Fibroblast of skin of left biceps (primary cell): ENCODE data around the gene BIRC3.
"Not testable (repeated sequence)": the region's sequence is repeated elsewhere in the genome, so short reads cannot be mapped to it uniquely, and the experiment has no call there.

Source experiments
- DNase-seq, 2 experiments: peaks; one replicate each; pipeline ENCODE4 v3.0.0-alpha.2; 2013; ENCODE audit warnings: low read depth in 2 of 2

Gene BIRC3

GRCh38 chr11:102295045-102295444 is 22.2 kb upstream of the BIRC3 start:
- no peak for DNase-seq

- not testable (repeated sequence) for DNase-seq
Observed at GRCh38 chr11:102296757-102297156, 20.5 kb upstream of the BIRC3 start.

GRCh38 chr11:102300837-102301236 is 16.4 kb upstream of the BIRC3 start:
- not testable (repeated sequence) for DNase-seq

GRCh38 chr11:102302241-102302640 is 15.0 kb upstream of the BIRC3 start:
- no peak for DNase-seq

- DNase-seq, result no peak
Observed at GRCh38 chr11:102304686-102305085, 12.6 kb upstream of the BIRC3 start.

GRCh38 chr11:102305352-102306047 is 11.8 kb upstream of the BIRC3 start:
- DNase-seq, result no peak

GRCh38 chr11:102306048-102306597 is 11.2 kb upstream of the BIRC3 start:
- no peak for DNase-seq

- no peak for DNase-seq
Observed at GRCh38 chr11:102306817-102307726, 10.2 kb upstream of the BIRC3 start.

GRCh38 chr11:102307727-102308038 is 9.6 kb upstream of the BIRC3 start:
- DNase-seq, result no peak

GRCh38 chr11:102309621-102310541 is 7.4 kb upstream of the BIRC3 start:
- peak; percentile 49 to 50 for DNase-seq

GRCh38 chr11:102312667-102313066 is 4.6 kb upstream of the BIRC3 start:
- no peak for DNase-seq

- no peak for DNase-seq
Observed at GRCh38 chr11:102313238-102313940, 3.9 kb upstream of the BIRC3 start.

- no peak for DNase-seq
Observed at GRCh38 chr11:102314784-102315183, 2.5 kb upstream of the BIRC3 start.

- no peak for DNase-seq
Observed at GRCh38 chr11:102316346-102316904, 859 bp upstream of the BIRC3 start.

- no peak for DNase-seq
Observed at GRCh38 chr11:102317768-102318103, 452 bp downstream of the BIRC3 start.

GRCh38 chr11:102318469-102318868 is 1.2 kb downstream of the BIRC3 start:
- no peak for DNase-seq

- DNase-seq, result no peak
Observed at GRCh38 chr11:102319544-102319943, 2.3 kb downstream of the BIRC3 start.

GRCh38 chr11:102320188-102320587 is 2.9 kb downstream of the BIRC3 start:
- no peak for DNase-seq

- no peak for DNase-seq
Observed at GRCh38 chr11:102320679-102321078, 3.4 kb downstream of the BIRC3 start.

GRCh38 chr11:102322560-102322959 is 5.3 kb downstream of the BIRC3 start:
- no peak for DNase-seq
